Measurements from ENCODE around the gene N4BP2.
A peak's percentile ranks its signal among the peaks of the same experiment; 100 is the strongest.

The N4BP2 gene

GRCh38 chr4:40046311-40046980 is 10.2 kb upstream of the N4BP2 start:
- Histone ChIP-seq H3K27me3 (no peaks in the 10 kb centered on the region), H3K4me2 (no peak overlapping the region), H3K9ac (no peak overlapping the region), H3K36me3 (no peaks in the 10 kb centered on the region), H3K9me3 (no peaks in the 10 kb centered on the region), H3K4me1 (no peaks in the 10 kb centered on the region), H3K27ac (no peak overlapping the region), H4K20me1 (no peaks in the 10 kb centered on the region), H3K4me3 (no peak overlapping the region)
- no peak for TF ChIP-seq Cebpa-rat (IDR thresholded peaks at IDR 0.05)

GRCh38 chr4:40053161-40053560 is 3.5 kb upstream of the N4BP2 start:
- no peaks in the 10 kb centered on the region for H4K20me1 ChIP-seq
- no peak overlapping the region for H3K4me3 ChIP-seq
- H3K9me3 ChIP-seq, result no peaks in the 10 kb centered on the region
- no peaks in the 10 kb centered on the region for H3K36me3 ChIP-seq
- peaks cover 17% of the 10 kb centered on the region for H3K4me1 ChIP-seq
- TF ChIP-seq Cebpa-rat (IDR thresholded peaks at IDR 0.05), result no peak
- H3K9ac ChIP-seq, result no peak overlapping the region
- H3K27ac ChIP-seq, result no peak overlapping the region
- H3K4me2 ChIP-seq, result no peak overlapping the region
- no peaks in the 10 kb centered on the region for H3K27me3 ChIP-seq

GRCh38 chr4:40055511-40055862 is 1.2 kb upstream of the N4BP2 start:
- Histone ChIP-seq H3K4me3 (peak overlapping the region; percentile 96), H4K20me1 (peaks cover 9% of the 10 kb centered on the region; the same call in 1 of the 2 replicates), H3K27ac (peak overlapping the region; percentile 99), H3K9me3 (no peaks in the 10 kb centered on the region), H3K27me3 (no peaks in the 10 kb centered on the region), H3K36me3 (peaks cover 11% of the 10 kb centered on the region), H3K4me1 (peaks cover 31% of the 10 kb centered on the region), H3K9ac (peak overlapping the region; percentile 99), H3K4me2 (peak overlapping the region; percentile 89)
- no peak for TF ChIP-seq Cebpa-rat (IDR thresholded peaks at IDR 0.05)

GRCh38 chr4:40055863-40056715 is 561 bp upstream of the N4BP2 start:
- Histone ChIP-seq H3K36me3 (peaks cover 17% of the 10 kb centered on the region), H3K4me3 (peak overlapping the region; percentile 96), H3K9me3 (no peaks in the 10 kb centered on the region), H3K27me3 (no peaks in the 10 kb centered on the region), H3K4me2 (peak overlapping the region; percentile 89), H3K4me1 (peaks cover 31% of the 10 kb centered on the region), H3K9ac (peak overlapping the region; percentile 99), H3K27ac (peak overlapping the region; percentile 99), H4K20me1 (peaks cover 9% of the 10 kb centered on the region; the same call in 1 of the 2 replicates)
- TF ChIP-seq Cebpa-rat (IDR thresholded peaks at IDR 0.05), result no peak

- H4K20me1 ChIP-seq, result peaks cover 14% of the 10 kb centered on the region; the same call in 1 of the 2 replicates
- H3K9ac ChIP-seq, result peak overlapping the region; percentile 99
- peak overlapping the region; percentile 89 for H3K4me2 ChIP-seq
- H3K4me3 ChIP-seq, result peak overlapping the region; percentile 96
- H3K27me3 ChIP-seq, result no peaks in the 10 kb centered on the region
- peaks cover 32% of the 10 kb centered on the region for H3K36me3 ChIP-seq
- no peak for TF ChIP-seq Cebpa-rat (IDR thresholded peaks at IDR 0.05)
- peak overlapping the region; percentile 99 for H3K27ac ChIP-seq
- peaks cover 31% of the 10 kb centered on the region for H3K4me1 ChIP-seq
- no peaks in the 10 kb centered on the region for H3K9me3 ChIP-seq
Observed at GRCh38 chr4:40057586-40058091, 989 bp downstream of the N4BP2 start.

- peaks cover 14% of the 10 kb centered on the region; the same call in 1 of the 2 replicates for H4K20me1 ChIP-seq
- TF ChIP-seq Cebpa-rat (IDR thresholded peaks at IDR 0.05), result no peak
Observed at GRCh38 chr4:40058121-40058520, 1.5 kb downstream of the N4BP2 start.

GRCh38 chr4:40058854-40059253 is 2.2 kb downstream of the N4BP2 start:
- Histone ChIP-seq H3K27me3 (no peaks in the 10 kb centered on the region), H3K4me1 (peaks cover 30% of the 10 kb centered on the region), H3K36me3 (peaks cover 44% of the 10 kb centered on the region), H3K9me3 (no peaks in the 10 kb centered on the region), H4K20me1 (peaks cover 14% of the 10 kb centered on the region; the same call in 1 of the 2 replicates), H3K4me3 (no peak overlapping the region), H3K4me2 (peak overlapping the region; percentile 89), H3K9ac (no peak overlapping the region), H3K27ac (no peak overlapping the region)
- TF ChIP-seq Cebpa-rat (IDR thresholded peaks at IDR 0.05), result no peak

More at GRCh38 chr4:40058121-40058520, 1.5 kb downstream of the N4BP2 start:
- Histone ChIP-seq H3K4me3 (peak overlapping the region; percentile 96), H3K9me3 (no peaks in the 10 kb centered on the region), H3K4me2 (peak overlapping the region; percentile 89), H3K4me1 (peaks cover 31% of the 10 kb centered on the region), H3K27ac (peak overlapping the region; percentile 99), H3K9ac (peak overlapping the region; percentile 99), H3K36me3 (peaks cover 37% of the 10 kb centered on the region), H3K27me3 (no peaks in the 10 kb centered on the region)

- Histone ChIP-seq H3K4me2 (peak overlapping the region; percentile 89), H3K36me3 (peaks cover 49% of the 10 kb centered on the region), H3K9me3 (no peaks in the 10 kb centered on the region), H3K27me3 (no peaks in the 10 kb centered on the region), H4K20me1 (peaks cover 14% of the 10 kb centered on the region; the same call in 1 of the 2 replicates), H3K9ac (no peak overlapping the region), H3K27ac (no peak overlapping the region), H3K4me3 (no peak overlapping the region), H3K4me1 (peaks cover 25% of the 10 kb centered on the region)
- TF ChIP-seq Cebpa-rat (IDR thresholded peaks at IDR 0.05), result no peak
Observed at GRCh38 chr4:40059362-40059761, 2.7 kb downstream of the N4BP2 start.

- peaks cover 42% of the 10 kb centered on the region for H4K20me1 ChIP-seq
- no peak overlapping the region for H3K4me3 ChIP-seq
- TF ChIP-seq Cebpa-rat (IDR thresholded peaks at IDR 0.05), result no peak
- no peaks in the 10 kb centered on the region for H3K4me1 ChIP-seq
- H3K9me3 ChIP-seq, result no peaks in the 10 kb centered on the region
- no peak overlapping the region for H3K9ac ChIP-seq
- H3K4me2 ChIP-seq, result no peak overlapping the region
- H3K27me3 ChIP-seq, result no peaks in the 10 kb centered on the region
- no peak overlapping the region for H3K27ac ChIP-seq
- H3K36me3 ChIP-seq, result peaks cover 80% of the 10 kb centered on the region
Observed at GRCh38 chr4:40065010-40065409, 8.4 kb downstream of the N4BP2 start.

- H3K9me3 ChIP-seq, result no peaks in the 10 kb centered on the region
- H3K36me3 ChIP-seq, result peaks cover 67% of the 10 kb centered on the region
- no peak overlapping the region for H3K4me2 ChIP-seq
- H3K27me3 ChIP-seq, result no peaks in the 10 kb centered on the region
- peaks cover 53% of the 10 kb centered on the region for H4K20me1 ChIP-seq
- H3K27ac ChIP-seq, result no peak overlapping the region
- TF ChIP-seq Cebpa-rat (IDR thresholded peaks at IDR 0.05), result no peak
- peaks cover 10% of the 10 kb centered on the region for H3K4me1 ChIP-seq
- no peak overlapping the region for H3K4me3 ChIP-seq
- H3K9ac ChIP-seq, result no peak overlapping the region
Observed at GRCh38 chr4:40066651-40067050, 10.0 kb downstream of the N4BP2 start.

Measured in BLaER1 (cell line).